T-helper 2 cell (primary cell): ENCODE measurements around the gene BCL2.
A peak's percentile ranks its signal among the peaks of the same experiment; 100 is the strongest.

Source experiments
- DNase-seq, 5 experiments: peaks; one replicate each; pipeline versions ENCODE4 v3.0.0 to v3.0.0-alpha.2; 2012 to 2022

The BCL2 gene

GRCh38 chr18:63155169-63155852, 164.3 kb downstream of the BCL2 start:
- DNase-seq, result peak; percentile 38 to 93 (median 72)

- DNase-seq, result no peak
Observed at GRCh38 chr18:63154350-63155152, 165.0 kb downstream of the BCL2 start.

GRCh38 chr18:63152791-63153190, 166.8 kb downstream of the BCL2 start:
- DNase-seq, result peak in 1 of 5 experiments; percentile 78

- peak in 1 of 5 experiments; percentile 56 for DNase-seq
Observed at GRCh38 chr18:63152096-63152495, 167.5 kb downstream of the BCL2 start.

- no peak for DNase-seq
Observed at GRCh38 chr18:63151539-63151938, 168.0 kb downstream of the BCL2 start.

GRCh38 chr18:63150942-63151421, 168.6 kb downstream of the BCL2 start:
- DNase-seq, result peak in 1 of 5 experiments; percentile 19

- no peak for DNase-seq
Observed at GRCh38 chr18:63150326-63150725, 169.2 kb downstream of the BCL2 start.

GRCh38 chr18:63149302-63149587, 170.3 kb downstream of the BCL2 start:
- no peak for DNase-seq

GRCh38 chr18:63148449-63149301, 170.9 kb downstream of the BCL2 start:
- DNase-seq, result no peak

GRCh38 chr18:63147973-63148372, 171.6 kb downstream of the BCL2 start:
- DNase-seq, result no peak

- no peak for DNase-seq
Observed at GRCh38 chr18:63146828-63147409, 172.7 kb downstream of the BCL2 start.

- DNase-seq, result no peak
Observed at GRCh38 chr18:63145851-63146555, 173.6 kb downstream of the BCL2 start.

GRCh38 chr18:63145166-63145850, 174.3 kb downstream of the BCL2 start:
- no peak for DNase-seq

- no peak for DNase-seq
Observed at GRCh38 chr18:63144748-63145147, 174.8 kb downstream of the BCL2 start.

- DNase-seq, result no peak
Observed at GRCh38 chr18:63143330-63143771, 176.2 kb downstream of the BCL2 start.

- no peak for DNase-seq
Observed at GRCh38 chr18:63142594-63143225, 176.9 kb downstream of the BCL2 start.

GRCh38 chr18:63141778-63142176, 177.8 kb downstream of the BCL2 start:
- DNase-seq, result no peak

- no peak for DNase-seq
Observed at GRCh38 chr18:63140997-63141777, 178.4 kb downstream of the BCL2 start.

GRCh38 chr18:63140038-63140450, 179.5 kb downstream of the BCL2 start:
- no peak for DNase-seq
